Measurements from ENCODE around the gene MINDY1.

MINDY1 gene

GRCh38 chr1:150960646-150961045, 46.1 kb downstream of the MINDY1 start:
- no peak for ATAC-seq
- no peak for TF ChIP-seq RARB (CRISPR knock-in tag; IDR thresholded peaks at IDR 0.05)
- no peak for TF ChIP-seq ZC3H10 (CRISPR knock-in tag; IDR thresholded peaks at IDR 0.05)
- TF ChIP-seq, protein P1, sequence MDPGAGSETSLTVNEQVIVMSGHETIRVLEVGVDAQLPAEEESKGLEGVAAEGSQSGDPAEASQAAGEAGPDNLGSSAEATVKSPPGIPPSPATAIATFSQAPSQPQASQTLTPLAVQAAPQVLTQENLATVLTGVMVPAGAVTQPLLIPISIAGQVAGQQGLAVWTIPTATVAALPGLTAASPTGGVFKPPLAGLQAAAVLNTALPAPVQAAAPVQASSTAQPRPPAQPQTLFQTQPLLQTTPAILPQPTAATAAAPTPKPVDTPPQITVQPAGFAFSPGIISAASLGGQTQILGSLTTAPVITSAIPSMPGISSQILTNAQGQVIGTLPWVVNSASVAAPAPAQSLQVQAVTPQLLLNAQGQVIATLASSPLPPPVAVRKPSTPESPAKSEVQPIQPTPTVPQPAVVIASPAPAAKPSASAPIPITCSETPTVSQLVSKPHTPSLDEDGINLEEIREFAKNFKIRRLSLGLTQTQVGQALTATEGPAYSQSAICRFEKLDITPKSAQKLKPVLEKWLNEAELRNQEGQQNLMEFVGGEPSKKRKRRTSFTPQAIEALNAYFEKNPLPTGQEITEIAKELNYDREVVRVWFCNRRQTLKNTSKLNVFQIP (CRISPR knock-in tag; IDR thresholded peaks at IDR 0.05; ENCODE audit: borderline replicate concordance, low read depth), result no peak
- TF ChIP-seq ZFP30 (CRISPR knock-in tag; IDR thresholded peaks at IDR 0.05), result no peak
- no peak for TF ChIP-seq CSRNP3 (CRISPR knock-in tag; IDR thresholded peaks at IDR 0.05)
- no peak for TF ChIP-seq OSR1 (CRISPR knock-in tag; IDR thresholded peaks at IDR 0.05)
- TF ChIP-seq ARNTL (CRISPR knock-in tag; IDR thresholded peaks at IDR 0.05; ENCODE audit: borderline replicate concordance, low read depth), result no peak
- TF ChIP-seq TOX (CRISPR knock-in tag; IDR thresholded peaks at IDR 0.05; ENCODE audit: borderline replicate concordance), result no peak
- TF ChIP-seq CSDC2 (CRISPR knock-in tag; IDR thresholded peaks at IDR 0.05), result no peak
- TF ChIP-seq, protein P2, sequence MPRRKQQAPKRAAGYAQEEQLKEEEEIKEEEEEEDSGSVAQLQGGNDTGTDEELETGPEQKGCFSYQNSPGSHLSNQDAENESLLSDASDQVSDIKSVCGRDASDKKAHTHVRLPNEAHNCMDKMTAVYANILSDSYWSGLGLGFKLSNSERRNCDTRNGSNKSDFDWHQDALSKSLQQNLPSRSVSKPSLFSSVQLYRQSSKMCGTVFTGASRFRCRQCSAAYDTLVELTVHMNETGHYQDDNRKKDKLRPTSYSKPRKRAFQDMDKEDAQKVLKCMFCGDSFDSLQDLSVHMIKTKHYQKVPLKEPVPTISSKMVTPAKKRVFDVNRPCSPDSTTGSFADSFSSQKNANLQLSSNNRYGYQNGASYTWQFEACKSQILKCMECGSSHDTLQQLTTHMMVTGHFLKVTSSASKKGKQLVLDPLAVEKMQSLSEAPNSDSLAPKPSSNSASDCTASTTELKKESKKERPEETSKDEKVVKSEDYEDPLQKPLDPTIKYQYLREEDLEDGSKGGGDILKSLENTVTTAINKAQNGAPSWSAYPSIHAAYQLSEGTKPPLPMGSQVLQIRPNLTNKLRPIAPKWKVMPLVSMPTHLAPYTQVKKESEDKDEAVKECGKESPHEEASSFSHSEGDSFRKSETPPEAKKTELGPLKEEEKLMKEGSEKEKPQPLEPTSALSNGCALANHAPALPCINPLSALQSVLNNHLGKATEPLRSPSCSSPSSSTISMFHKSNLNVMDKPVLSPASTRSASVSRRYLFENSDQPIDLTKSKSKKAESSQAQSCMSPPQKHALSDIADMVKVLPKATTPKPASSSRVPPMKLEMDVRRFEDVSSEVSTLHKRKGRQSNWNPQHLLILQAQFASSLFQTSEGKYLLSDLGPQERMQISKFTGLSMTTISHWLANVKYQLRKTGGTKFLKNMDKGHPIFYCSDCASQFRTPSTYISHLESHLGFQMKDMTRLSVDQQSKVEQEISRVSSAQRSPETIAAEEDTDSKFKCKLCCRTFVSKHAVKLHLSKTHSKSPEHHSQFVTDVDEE (CRISPR knock-in tag; IDR thresholded peaks at IDR 0.05), result no peak
- TF ChIP-seq ZFP3 (CRISPR knock-in tag; IDR thresholded peaks at IDR 0.05), result no peak
- TF ChIP-seq ESRRG (CRISPR knock-in tag; IDR thresholded peaks at IDR 0.05), result no peak
- no peak for TF ChIP-seq CREB5 (CRISPR knock-in tag; IDR thresholded peaks at IDR 0.05; ENCODE audit: low read depth)
- no peak for TF ChIP-seq TCF4 (CRISPR knock-in tag; IDR thresholded peaks at IDR 0.05; ENCODE audit: borderline replicate concordance)
- no peak for TF ChIP-seq SNAI2 (CRISPR knock-in tag; IDR thresholded peaks at IDR 0.05)
- TF ChIP-seq ZNF70 (CRISPR knock-in tag; IDR thresholded peaks at IDR 0.05), result no peak
- no peak for TF ChIP-seq PPARA (CRISPR knock-in tag; IDR thresholded peaks at IDR 0.05; ENCODE audit: borderline replicate concordance)
- no peak for TF ChIP-seq ZNF565 (CRISPR knock-in tag; conservative IDR thresholded peaks at IDR 0.05; ENCODE audit: low read depth)

DNA sequence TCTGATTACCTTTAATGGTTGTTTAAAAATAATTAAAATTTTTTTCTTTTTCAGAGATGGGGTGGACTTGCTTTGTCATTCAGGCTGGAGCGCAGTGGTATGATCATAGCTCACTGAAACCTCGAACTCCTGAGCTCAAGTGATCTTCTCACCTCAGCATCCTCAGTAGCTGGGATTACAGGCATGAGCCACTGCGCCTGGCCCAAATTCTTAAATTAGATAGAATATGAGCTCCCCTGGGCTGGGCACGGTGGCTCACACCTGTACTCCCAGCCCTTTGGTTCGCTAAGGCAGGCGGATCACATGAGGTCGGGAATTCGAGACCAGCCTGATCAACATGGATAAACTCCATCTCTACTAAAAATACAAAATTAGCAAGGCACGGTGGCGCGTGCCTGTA, 49.0 kb downstream of the MINDY1 start:
- no peak for ATAC-seq
- TF ChIP-seq RARB (CRISPR knock-in tag; IDR thresholded peaks at IDR 0.05) (no peak), ZC3H10 (CRISPR knock-in tag; IDR thresholded peaks at IDR 0.05) (no peak), CSDC2 (CRISPR knock-in tag; IDR thresholded peaks at IDR 0.05) (no peak), ZNF565 (CRISPR knock-in tag; conservative IDR thresholded peaks at IDR 0.05; ENCODE audit: low read depth) (no peak), CSRNP3 (CRISPR knock-in tag; IDR thresholded peaks at IDR 0.05) (no peak), ZNF8 (CRISPR knock-in tag; IDR thresholded peaks at IDR 0.05) (no peak), SNAI2 (CRISPR knock-in tag; IDR thresholded peaks at IDR 0.05) (no peak), ISL1 (CRISPR knock-in tag; IDR thresholded peaks at IDR 0.05) (no peak), ESRRG (CRISPR knock-in tag; IDR thresholded peaks at IDR 0.05) (no peak), ZFP3 (CRISPR knock-in tag; IDR thresholded peaks at IDR 0.05) (no peak), ZFP30 (CRISPR knock-in tag; IDR thresholded peaks at IDR 0.05) (no peak), GLIS3 (CRISPR knock-in tag; IDR thresholded peaks at IDR 0.05) (no peak)
- TF ChIP-seq, protein P1 (CRISPR knock-in tag; IDR thresholded peaks at IDR 0.05; ENCODE audit: borderline replicate concordance, low read depth), result no peak
